ENCODE data around the gene SFN.
"Not testable (repeated sequence)": the region's sequence is repeated elsewhere in the genome, so short reads cannot be mapped to it uniquely, and the experiment has no call there.

SFN gene

DNA sequence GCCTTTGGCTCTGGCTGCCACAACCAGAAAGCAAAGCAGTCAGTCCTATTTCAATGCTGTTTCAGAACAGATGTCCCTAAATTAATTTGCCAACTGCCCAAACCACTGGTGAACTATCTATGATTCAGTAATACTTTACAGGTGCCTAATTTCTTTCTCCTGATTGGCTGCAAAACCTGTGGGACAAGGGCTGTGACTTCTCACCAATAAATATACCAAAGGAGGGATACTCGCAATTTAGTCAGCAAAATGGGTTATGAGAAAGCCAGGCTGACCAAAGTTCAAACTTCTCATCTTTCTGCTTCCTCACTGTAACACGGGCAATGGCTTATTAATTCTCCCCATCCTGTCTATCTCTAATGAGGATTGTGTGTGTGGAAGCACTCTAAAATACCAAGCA is 14.4 kb downstream of the SFN start:
- Histone ChIP-seq H3K4me1 (ENCODE audit: control insufficient read depth in 1 of 2, insufficient read depth in 2 of 2, low read length in 2 of 2) (peaks cover 2 to 9% of the 10 kb centered on the region in 2 experiments), H3K27me3 (ENCODE audit: insufficient read depth, low read length) (no peaks in the 10 kb centered on the region), H3K14ac (ENCODE audit: low read length) (no peak overlapping the region), H4K12ac (ENCODE audit: low read depth, low read length) (no peak overlapping the region), H3K4me2 (ENCODE audit: low read length) (no peak overlapping the region), H3K9me3 (ENCODE audit: insufficient read depth, low read depth, low read length) (no peaks in the 10 kb centered on the region), H3K4ac (ENCODE audit: low read depth, low read length) (no peak overlapping the region), H2AK5ac (ENCODE audit: low read length) (no peak overlapping the region), H2BK5ac (ENCODE audit: low read depth, low read length, poor library complexity) (no peak overlapping the region), H3K23ac (ENCODE audit: low read length) (no peak overlapping the region), H3K79me1 (ENCODE audit: low read length) (peaks cover 4% of the 10 kb centered on the region), H4K8ac (ENCODE audit: low read depth, low read length) (no peak overlapping the region), H3K9ac (ENCODE audit: low read length) (no peak overlapping the region), H3K4me3 (ENCODE audit: low read depth, low read length) (no peak overlapping the region), H2BK12ac (ENCODE audit: low read length) (no peak overlapping the region), H3K18ac (ENCODE audit: low read length) (no peak overlapping the region), H2AFZ (ENCODE audit: insufficient read depth, low read length, poor library complexity) (no peak overlapping the region), H2BK120ac (ENCODE audit: insufficient read depth, low read length, poor library complexity) (no peak overlapping the region), H3K27ac (ENCODE audit: low read depth, low read length) (no peak overlapping the region), H4K91ac (ENCODE audit: low read depth, low read length) (no peak overlapping the region), H3K79me2 (ENCODE audit: control insufficient read depth, insufficient read depth, low read length, poor library complexity) (no peaks in the 10 kb centered on the region), H3K36me3 (ENCODE audit: control insufficient read depth in 1 of 2, insufficient read depth in 2 of 2, low read length in 2 of 2) (peaks cover 22 to 42% of the 10 kb centered on the region in 2 experiments)
- DNase-seq, result no peak
- WGBS (ENCODE audit: extremely low coverage, insufficient coverage, insufficient read length), result no CpG with 5 or more reads among the region's 2 CpGs

DNA sequence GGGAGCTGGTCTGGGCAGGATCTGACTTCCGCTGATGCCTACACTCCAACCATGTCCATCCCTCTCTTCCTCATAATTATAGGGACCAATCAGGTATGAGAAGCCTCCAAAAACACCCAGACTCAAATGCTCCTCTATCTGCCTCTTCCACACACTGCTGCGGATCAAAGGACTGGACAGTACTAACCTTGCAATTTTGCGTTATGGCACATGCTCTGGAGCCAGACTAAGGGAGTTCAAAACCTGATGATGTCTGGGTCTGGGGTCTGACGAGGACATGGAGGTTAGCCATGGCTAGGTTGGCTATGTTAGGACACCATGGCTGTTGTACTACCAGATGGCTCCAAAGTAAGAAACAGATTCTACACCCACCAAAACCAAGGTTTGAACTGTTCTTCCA is 16.8 kb downstream of the SFN start:
- no peaks in the 10 kb centered on the region for H3K79me2 ChIP-seq (ENCODE audit: control insufficient read depth, insufficient read depth, low read length, poor library complexity)
- H4K12ac ChIP-seq (ENCODE audit: low read depth, low read length), result no peak overlapping the region
- no peak overlapping the region for H3K9ac ChIP-seq (ENCODE audit: low read length)
- no CpG with 5 or more reads among the region's 4 CpGs for WGBS (ENCODE audit: extremely low coverage, insufficient coverage, insufficient read length)
- no peak overlapping the region for H2BK12ac ChIP-seq (ENCODE audit: low read length)
- no peaks in the 10 kb centered on the region for H3K9me3 ChIP-seq (ENCODE audit: insufficient read depth, low read depth, low read length)
- H3K36me3 ChIP-seq (ENCODE audit: control insufficient read depth in 1 of 2, insufficient read depth in 2 of 2, low read length in 2 of 2), result peaks cover 41 to 65% of the 10 kb centered on the region in 2 experiments
- no peak overlapping the region for H2BK5ac ChIP-seq (ENCODE audit: low read depth, low read length, poor library complexity)
- no peak overlapping the region for H4K8ac ChIP-seq (ENCODE audit: low read depth, low read length)
- H3K4me2 ChIP-seq (ENCODE audit: low read length), result no peak overlapping the region
- no peak overlapping the region for H3K4me3 ChIP-seq (ENCODE audit: low read depth, low read length)
- H3K79me1 ChIP-seq (ENCODE audit: low read length), result peaks cover 3% of the 10 kb centered on the region
- H3K27me3 ChIP-seq (ENCODE audit: insufficient read depth, low read length), result no peaks in the 10 kb centered on the region
- H2BK120ac ChIP-seq (ENCODE audit: insufficient read depth, low read length, poor library complexity), result no peak overlapping the region
- H3K4me1 ChIP-seq (ENCODE audit: control insufficient read depth in 1 of 2, insufficient read depth in 2 of 2, low read length in 2 of 2), result peaks cover 0 to 5% of the 10 kb centered on the region in 2 experiments
- H4K91ac ChIP-seq (ENCODE audit: low read depth, low read length), result no peak overlapping the region
- no peak overlapping the region for H3K23ac ChIP-seq (ENCODE audit: low read length)
- no peak overlapping the region for H2AFZ ChIP-seq (ENCODE audit: insufficient read depth, low read length, poor library complexity)
- no peak overlapping the region for H3K4ac ChIP-seq (ENCODE audit: low read depth, low read length)
- H2AK5ac ChIP-seq (ENCODE audit: low read length), result no peak overlapping the region
- H3K14ac ChIP-seq (ENCODE audit: low read length), result no peak overlapping the region
- no peak overlapping the region for H3K27ac ChIP-seq (ENCODE audit: low read depth, low read length)
- H3K18ac ChIP-seq (ENCODE audit: low read length), result no peak overlapping the region
- no peak for DNase-seq

DNA sequence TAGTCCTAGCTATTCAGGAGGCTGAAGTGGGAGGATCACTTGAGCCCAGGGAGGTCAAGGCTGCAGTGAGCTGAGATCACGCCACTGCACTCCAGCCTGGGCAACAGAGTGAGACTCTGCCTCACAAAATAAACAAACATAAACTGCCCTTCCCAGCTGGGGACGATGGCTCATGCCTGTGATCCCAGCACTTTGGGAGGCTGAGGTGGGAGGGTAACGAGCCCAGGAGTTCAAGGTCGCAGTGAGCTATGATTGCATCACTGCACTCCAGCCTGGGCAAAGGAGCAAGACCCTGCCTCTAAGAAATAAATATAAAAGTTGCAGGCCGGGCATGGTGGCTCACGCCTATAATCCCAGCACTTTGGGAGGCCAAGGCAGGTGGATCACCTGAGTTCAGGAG is 18.7 kb downstream of the SFN start:
- H3K27me3 ChIP-seq (ENCODE audit: insufficient read depth, low read length); H4K91ac ChIP-seq (ENCODE audit: low read depth, low read length); H3K23ac ChIP-seq (ENCODE audit: low read length): not testable (repeated sequence)

DNA sequence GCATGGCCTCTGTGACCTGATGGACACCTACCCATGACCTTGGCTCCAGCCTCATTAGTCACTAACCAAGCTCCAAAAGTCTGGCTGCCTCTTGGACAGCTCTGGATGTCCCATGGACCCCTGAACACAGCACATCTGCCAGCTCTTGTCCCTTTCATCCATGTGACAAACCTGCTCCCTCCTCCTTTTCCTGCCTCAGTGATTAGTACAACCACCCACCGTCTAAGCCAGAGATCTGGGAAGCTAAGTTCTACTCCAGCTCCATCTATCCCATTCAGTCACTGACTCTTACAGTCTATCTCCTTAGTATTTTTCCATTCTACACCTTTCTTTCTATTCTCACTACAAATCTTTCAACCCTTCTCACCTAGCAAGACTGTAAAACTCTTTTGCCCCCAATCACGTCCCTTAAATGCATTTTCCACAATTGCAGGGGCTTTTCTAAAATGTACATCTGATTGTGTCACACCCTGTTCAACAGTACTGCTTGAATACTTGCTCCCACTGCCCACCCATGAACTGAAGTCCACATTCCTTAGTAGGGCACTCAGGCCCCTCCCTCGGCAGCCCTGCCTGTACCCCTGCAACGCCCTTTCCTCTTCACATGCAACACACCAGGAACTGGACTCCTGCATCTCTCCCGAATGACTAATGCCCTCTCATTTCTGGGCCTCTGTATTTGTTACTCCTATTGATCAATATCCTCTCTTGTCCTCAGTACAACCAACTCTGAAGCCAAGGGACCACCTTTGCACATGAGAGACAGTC is 19.9 kb downstream of the SFN start:
- Histone ChIP-seq H3K9me3 (ENCODE audit: insufficient read depth, low read depth, low read length) (peaks cover 2% of the 10 kb centered on the region), H3K4me2 (ENCODE audit: low read length) (no peak overlapping the region), H2BK120ac (ENCODE audit: insufficient read depth, low read length, poor library complexity) (no peak overlapping the region), H3K23ac (ENCODE audit: low read length) (no peak overlapping the region), H3K4me1 (ENCODE audit: control insufficient read depth in 1 of 2, insufficient read depth in 2 of 2, low read length in 2 of 2) (no peaks in the 10 kb centered on the region), H2AFZ (ENCODE audit: insufficient read depth, low read length, poor library complexity) (no peak overlapping the region), H3K14ac (ENCODE audit: low read length) (no peak overlapping the region), H3K4ac (ENCODE audit: low read depth, low read length) (no peak overlapping the region), H2BK12ac (ENCODE audit: low read length) (no peak overlapping the region), H2BK5ac (ENCODE audit: low read depth, low read length, poor library complexity) (no peak overlapping the region), H3K79me1 (ENCODE audit: low read length) (no peaks in the 10 kb centered on the region), H3K79me2 (ENCODE audit: control insufficient read depth, insufficient read depth, low read length, poor library complexity) (no peaks in the 10 kb centered on the region), H3K27me3 (ENCODE audit: insufficient read depth, low read length) (no peaks in the 10 kb centered on the region), H2AK5ac (ENCODE audit: low read length) (no peak overlapping the region), H4K8ac (ENCODE audit: low read depth, low read length) (no peak overlapping the region), H3K36me3 (ENCODE audit: control insufficient read depth in 1 of 2, insufficient read depth in 2 of 2, low read length in 2 of 2) (peaks cover 47 to 70% of the 10 kb centered on the region in 2 experiments), H3K9ac (ENCODE audit: low read length) (no peak overlapping the region), H4K91ac (ENCODE audit: low read depth, low read length) (no peak overlapping the region), H3K27ac (ENCODE audit: low read depth, low read length) (no peak overlapping the region), H3K18ac (ENCODE audit: low read length) (no peak overlapping the region), H4K12ac (ENCODE audit: low read depth, low read length) (no peak overlapping the region), H3K4me3 (ENCODE audit: low read depth, low read length) (no peak overlapping the region)
- DNase-seq, result no peak
- WGBS (ENCODE audit: extremely low coverage, insufficient coverage, insufficient read length), result 100% methylated on average over 1 of the region's 5 CpGs

More for the DNA sequence above, 18.7 kb downstream of the SFN start:
- H3K4me1 ChIP-seq (ENCODE audit: control insufficient read depth in 1 of 2, insufficient read depth in 2 of 2, low read length in 2 of 2); H3K18ac ChIP-seq (ENCODE audit: low read length); H2AK5ac ChIP-seq (ENCODE audit: low read length); H3K4me3 ChIP-seq (ENCODE audit: low read depth, low read length); H3K27ac ChIP-seq (ENCODE audit: low read depth, low read length); H3K4ac ChIP-seq (ENCODE audit: low read depth, low read length); H2BK12ac ChIP-seq (ENCODE audit: low read length); DNase-seq; H4K12ac ChIP-seq (ENCODE audit: low read depth, low read length); H3K9me3 ChIP-seq (ENCODE audit: insufficient read depth, low read depth, low read length); H3K4me2 ChIP-seq (ENCODE audit: low read length); H4K8ac ChIP-seq (ENCODE audit: low read depth, low read length); H2AFZ ChIP-seq (ENCODE audit: insufficient read depth, low read length, poor library complexity); H3K14ac ChIP-seq (ENCODE audit: low read length); H2BK5ac ChIP-seq (ENCODE audit: low read depth, low read length, poor library complexity); H3K79me1 ChIP-seq (ENCODE audit: low read length); H3K9ac ChIP-seq (ENCODE audit: low read length); H3K79me2 ChIP-seq (ENCODE audit: control insufficient read depth, insufficient read depth, low read length, poor library complexity); H2BK120ac ChIP-seq (ENCODE audit: insufficient read depth, low read length, poor library complexity): not testable (repeated sequence)
- H3K36me3 ChIP-seq (ENCODE audit: control insufficient read depth in 1 of 2, insufficient read depth in 2 of 2, low read length in 2 of 2), result peaks cover 52 to 77% of the 10 kb centered on the region in 2 experiments
- WGBS (ENCODE audit: extremely low coverage, insufficient coverage, insufficient read length), result no CpG with 5 or more reads among the region's 6 CpGs

Data from trophoblast cell (in vitro differentiated cells and primary cell).